Measurements from ENCODE around the gene MCCC1.
"Not testable (repeated sequence)": the region's sequence is repeated elsewhere in the genome, so short reads cannot be mapped to it uniquely, and the experiment has no call there.

The MCCC1 gene

GRCh38 chr3:183038757-183039156, 60.5 kb downstream of the MCCC1 start:
- no peak for DNase-seq

DNA sequence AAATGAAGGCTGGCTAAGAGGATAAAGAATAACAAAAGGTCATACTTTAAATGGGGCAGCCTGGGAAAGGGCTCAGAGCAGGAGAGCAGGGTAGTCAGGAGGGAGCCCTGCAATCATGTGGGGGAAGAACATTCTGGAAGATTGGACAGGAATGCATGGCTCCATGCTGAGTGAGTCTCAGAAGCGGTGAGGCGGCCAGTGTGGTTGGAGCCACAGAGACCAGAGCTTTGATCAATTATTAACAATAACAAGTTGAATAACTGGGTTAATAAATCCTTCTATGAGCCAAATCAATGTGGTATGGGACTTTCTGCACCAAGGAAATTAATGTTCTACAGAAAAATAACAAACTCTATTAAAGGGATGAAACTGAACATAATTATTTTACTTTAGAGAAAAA, 61.1 kb downstream of the MCCC1 start:
- DNase-seq: no peak

DNA sequence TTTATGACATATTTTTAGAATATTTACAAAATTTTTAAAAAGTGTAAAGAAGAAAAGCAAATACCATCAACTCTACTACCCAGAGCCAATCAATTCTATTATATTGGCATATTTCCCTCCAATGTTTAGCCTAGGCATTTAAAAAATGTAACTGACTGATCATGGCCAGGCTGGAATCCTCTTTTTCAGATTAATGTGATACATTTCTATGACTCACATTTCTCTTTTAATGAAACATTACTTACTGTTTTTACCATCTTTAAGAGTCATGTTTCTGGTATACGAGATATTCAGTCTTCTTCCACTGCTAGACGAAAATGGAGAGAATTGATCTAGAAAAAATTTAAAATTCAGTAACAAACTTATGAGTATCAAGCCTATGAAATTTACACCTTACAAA, 65.5 kb downstream of the MCCC1 start:
- no peak for DNase-seq

DNA sequence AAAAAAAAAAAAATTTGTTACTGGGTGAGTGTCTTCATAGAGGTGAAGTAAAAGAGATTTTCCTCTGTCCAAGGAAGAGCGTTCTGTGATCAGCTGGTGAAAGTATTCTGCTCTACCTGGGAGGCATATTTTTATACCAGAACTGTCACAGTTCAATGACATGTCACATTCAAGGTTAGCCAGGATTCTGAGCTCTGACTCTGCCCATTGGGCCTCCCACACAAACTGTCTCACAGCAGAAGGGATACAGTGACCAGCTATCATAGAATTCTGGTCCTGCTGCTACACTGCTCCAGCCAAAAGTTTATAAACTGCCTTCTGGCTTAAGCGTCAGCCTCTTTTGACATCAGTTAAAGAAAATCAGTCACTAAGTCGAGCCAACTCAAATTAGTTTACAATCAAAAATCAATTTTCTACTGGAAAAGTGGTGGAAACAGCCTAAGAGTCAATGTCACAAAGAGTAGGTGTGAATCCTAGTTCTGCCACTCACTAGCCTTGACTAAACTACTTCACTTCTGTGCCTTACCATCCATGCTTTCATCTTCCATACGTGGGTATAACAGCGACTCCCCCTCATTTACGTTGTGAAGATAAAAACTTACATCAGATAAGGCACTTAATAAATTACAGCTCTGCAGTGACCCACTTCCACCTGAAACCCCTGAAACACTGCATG, 66.3 kb downstream of the MCCC1 start:
- DNase-seq: no peak

DNA sequence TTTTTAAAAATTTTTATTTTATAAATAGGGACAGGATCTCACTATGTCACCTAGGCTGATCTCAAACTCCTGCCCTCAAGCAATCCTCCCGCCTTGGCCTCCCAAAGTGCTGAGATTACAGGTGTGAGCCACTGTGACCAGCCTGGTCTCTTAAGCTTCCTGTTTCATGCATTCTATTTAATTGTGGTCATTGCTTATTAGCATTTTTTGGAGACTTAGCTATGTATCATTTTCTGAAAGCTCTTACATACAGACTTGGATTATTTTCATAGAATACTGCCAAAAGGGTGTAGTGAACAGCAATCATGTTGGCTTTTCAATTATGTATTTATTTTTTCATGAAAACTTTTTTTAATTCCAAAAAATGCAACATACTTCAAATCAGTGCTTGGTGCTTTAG, 67.5 kb downstream of the MCCC1 start:
- no peak for DNase-seq

DNA sequence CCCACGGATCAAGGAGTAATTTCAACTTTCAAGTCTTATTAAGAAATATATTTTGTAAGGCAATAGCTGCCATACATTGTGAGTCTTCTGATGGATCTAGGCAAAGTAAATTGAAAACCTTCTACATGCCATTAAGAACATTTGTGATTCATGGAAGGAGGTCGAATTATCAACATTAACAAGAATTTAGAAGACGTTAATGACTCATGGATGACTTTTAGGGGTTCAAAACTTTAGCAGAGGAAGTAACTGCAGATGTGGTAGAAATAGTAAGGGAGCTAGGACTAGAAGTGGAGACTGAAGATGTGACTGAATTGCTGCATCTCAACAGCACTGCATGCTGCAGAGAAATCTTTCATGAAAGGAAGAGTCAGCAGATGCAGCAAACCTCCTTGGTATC, 70.9 kb downstream of the MCCC1 start:
- DNase-seq: no peak

DNA sequence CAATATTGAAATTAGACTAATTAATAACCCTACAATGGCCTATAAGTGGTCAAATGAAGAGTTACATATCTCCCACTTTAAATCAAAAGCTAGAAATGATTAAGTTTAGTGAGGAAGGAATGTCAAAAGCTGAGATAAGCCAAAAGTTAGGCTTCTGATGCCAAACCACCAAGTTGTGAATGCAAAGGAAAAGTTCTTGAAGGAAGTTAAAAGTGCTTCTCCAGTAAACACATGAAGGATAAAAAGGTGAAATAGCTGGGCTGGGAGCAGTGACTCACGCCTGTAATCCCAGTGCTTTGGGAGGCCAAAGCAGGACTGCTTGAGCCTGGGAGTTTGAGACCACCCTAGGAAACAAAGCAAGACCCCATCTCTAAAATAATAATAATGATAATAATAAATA, 72.0 kb downstream of the MCCC1 start:
- DNase-seq: no peak

DNA sequence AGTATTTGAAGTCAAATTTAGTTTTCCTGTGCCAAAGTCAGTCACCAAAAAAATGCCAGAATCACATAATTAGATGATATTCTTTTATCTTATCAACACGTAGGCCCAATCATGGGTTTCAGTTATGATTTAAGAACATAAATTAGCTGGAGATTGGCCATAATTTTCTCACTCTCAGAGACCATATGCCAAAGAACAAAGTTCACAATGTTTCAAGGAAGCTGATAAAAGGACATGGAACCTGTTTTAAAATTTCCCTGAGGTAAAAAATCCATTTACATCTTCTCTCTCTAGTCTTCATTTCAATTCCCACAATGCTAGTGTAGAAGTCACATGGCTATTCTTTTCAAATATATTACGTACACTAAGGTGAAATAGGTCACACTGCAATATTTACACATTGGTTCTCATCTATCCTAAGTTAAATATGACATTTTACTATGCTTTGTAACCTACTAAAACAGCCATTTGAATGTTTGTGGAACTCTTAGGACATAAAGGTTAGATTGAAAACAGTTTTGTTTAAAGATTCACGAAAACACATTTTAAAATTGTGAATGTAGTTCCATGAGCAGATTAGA, 76.3 kb downstream of the MCCC1 start:
- DNase-seq: no peak

GRCh38 chr3:183018421-183019192, 80.7 kb downstream of the MCCC1 start:
- DNase-seq: peak; percentile 19

DNA sequence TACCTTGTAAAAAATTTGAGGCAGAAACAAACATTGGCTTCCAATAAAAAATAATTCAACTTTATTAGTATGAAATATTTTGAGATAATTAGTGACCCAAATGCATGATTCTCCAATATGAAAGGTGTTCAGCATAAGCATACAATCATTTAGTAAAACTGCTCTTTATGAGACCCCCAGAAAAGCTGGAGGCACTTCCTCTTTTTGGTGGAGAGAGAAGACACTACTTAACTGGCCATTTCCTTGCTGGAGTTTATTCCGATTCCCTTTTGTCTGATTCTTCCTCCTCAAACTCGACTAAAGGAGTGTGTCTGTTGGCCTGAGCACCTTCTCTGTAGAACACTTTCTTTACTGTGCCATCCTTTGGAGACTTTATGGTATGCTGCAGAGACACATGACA, 84.1 kb downstream of the MCCC1 start:
- DNase-seq: peak; percentile 37

GRCh38 chr3:183013856-183014255, 85.4 kb downstream of the MCCC1 start:
- DNase-seq: peak; percentile 59

GRCh38 chr3:183013074-183013473, 86.2 kb downstream of the MCCC1 start:
- DNase-seq: no peak

DNA sequence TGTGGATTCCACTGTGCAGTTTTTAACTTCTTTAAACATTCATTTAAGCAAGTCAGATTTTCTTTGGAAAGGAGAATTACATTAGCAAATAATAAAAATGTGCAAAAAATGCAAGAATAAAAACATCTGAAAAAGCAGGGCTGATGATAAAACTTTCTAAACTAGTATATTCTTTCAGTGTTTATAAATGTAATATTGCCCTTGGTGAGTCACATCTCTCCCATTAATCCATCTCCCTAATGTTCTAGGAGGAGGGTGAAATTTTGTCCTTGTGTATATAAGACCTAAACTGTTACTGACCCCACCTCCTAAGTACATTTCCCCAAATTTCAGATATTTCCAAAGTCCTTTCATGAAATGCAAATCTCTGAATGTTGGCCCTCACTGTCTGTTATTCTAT, 90.5 kb downstream of the MCCC1 start:
- DNase-seq: no peak

DNA sequence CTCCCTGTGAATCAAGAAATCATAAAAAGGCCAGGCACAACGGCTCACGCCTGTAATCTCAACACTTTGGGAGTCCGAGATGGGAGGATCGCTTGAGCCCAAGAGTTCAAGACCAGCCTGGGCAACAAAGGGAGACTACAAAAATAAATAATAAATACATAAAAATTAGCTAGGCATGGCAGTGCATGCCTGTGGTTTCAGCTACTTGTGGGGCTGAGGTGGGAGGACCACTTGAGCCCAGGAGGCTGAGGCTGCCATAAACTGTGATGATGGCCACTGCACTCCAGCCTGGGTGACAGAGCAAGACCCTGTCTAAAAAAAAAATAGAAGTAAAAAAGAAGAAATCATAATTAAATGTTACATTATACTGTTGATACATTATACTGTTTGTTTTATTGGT, 91.0 kb downstream of the MCCC1 start:
- DNase-seq: no peak

DNA sequence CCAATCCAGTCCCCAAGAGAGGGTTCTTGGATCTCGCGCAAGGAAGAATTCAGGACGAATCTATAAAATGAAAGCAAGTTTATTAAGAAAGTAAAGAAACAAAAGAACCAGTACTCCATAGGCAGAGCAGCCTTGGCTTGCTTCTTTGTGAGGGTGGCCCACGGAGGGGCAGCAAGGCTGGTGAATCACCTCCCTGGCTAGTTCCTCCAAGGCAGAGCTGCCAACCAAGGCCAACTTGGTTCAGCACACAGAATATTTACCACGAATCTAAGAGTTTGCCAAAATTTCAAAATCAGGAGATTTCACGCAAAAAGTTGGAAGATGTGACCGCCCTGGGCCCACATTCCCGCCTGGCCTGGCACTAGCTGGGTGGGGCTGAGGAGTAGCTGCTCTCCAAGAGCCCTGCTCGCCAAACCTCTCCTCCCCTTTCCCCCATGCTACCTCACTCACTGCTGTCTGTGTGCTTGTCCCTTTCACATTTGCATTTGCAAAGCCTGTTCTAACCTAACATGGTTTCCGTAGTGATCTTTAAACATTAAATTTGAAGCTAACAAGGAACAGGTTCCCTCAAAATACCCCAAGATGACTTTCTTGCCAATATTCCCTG, 92.8 kb downstream of the MCCC1 start:
- DNase-seq: no peak

DNA sequence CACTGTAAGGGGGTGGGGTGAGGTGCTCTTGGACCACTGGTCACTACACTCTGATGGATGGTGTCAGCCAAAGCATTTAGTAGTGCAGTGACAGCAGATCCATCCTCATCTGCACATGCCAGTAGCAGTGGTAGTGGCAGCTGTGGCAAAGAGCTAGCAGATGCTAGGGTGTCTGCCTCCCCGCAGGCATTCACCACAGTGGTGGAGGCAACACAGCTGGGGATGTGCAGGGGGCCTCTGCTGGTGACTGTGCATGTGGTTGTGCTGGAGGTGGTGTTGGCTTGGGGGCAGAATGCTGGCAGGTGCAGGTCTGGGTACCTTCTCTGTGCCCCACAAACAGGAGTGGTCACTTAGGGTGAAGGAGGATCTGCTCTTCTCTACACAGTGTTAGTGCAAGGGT, 99.5 kb downstream of the MCCC1 start:
- DNase-seq: no peak

- DNase-seq: not testable (repeated sequence)
Measured at GRCh38 chr3:182993486-182994201, 105.7 kb downstream of the MCCC1 start.

DNA sequence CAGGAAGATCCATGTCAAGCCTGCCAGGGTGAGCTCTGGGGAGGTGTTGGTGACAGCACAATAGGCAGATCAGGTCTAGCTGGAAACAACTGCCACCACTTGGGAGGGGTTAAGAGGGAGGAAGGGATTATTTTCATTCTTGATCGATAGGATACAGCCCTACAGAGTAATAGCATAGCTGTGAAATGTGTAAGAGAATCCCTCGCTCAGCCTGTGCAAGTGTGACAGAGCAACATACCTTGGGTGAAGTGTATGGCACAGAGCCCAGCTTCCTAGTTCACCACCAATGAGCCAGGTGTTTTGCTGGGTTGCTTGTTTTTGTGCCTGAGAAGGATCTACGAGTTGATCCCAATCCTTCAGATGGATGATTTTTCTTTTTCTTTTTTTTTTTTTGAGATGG, 109.7 kb downstream of the MCCC1 start:
- DNase-seq: no peak

DNA sequence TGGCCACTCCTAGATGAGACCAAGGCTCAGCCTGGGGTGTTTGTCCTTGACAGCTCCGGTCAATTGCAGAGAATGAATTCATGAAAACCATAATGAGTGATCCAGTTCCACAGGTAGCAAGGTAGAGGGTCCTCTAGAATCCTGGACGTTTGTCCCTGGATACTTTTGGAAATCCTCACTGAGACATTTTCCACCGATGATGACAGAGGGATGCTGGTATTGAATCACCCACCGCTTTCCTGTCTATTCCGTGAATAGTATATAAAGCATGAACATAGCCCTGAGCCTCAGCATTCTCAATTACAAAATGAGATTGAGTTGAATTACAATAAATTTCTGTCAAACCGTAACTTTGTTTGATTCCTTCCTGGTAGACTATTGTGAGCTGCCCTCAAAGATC, 113.3 kb downstream of the MCCC1 start:
- DNase-seq: no peak

DNA sequence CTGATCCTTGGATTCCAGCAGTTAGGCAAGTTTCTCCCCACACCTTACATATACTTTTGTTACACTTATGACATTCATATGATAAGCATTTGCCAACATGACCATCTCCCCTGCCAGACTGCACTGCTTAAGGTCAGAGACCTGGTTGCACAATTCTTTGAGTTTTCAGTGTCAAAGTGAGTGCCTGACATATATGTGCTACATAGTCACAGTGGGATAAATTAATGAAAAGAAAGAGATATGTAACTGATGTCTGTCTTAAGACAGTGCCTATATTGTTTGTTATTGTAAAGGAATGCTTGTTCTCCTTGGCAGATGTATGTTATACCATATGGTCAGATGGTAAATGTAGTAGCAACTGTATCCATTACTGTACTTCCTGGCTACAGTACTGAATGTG, 115.4 kb downstream of the MCCC1 start:
- DNase-seq: peak; percentile 38

- no peak for DNase-seq
Measured at GRCh38 chr3:182981038-182981380, 118.3 kb downstream of the MCCC1 start.

- DNase-seq: peak; percentile 95
Measured at GRCh38 chr3:182980204-182981037, 118.9 kb downstream of the MCCC1 start, which contains the start of gene DCUN1D1. Gene DCUN1D1 (minus strand): TSS chr3:182980538. CDS start chr3:182980489, 49 bp downstream.

All from hematopoietic multipotent progenitor cell treated with erythropoietin and hydrocortisone succinate and interleukin-3 and kit ligand, for 4 days (in vitro differentiated cells).